Cardiac muscle cell (in vitro differentiated cells and primary cell): Measurements from ENCODE around the gene CEP112. TPM values are rescaled to one million over a fixed set of nuclear protein-coding genes. Genes with fewer than 3 reads are reported as not detected.

Experiments
- DNase-seq, 2 donors: peaks; one replicate each; pipeline versions ENCODE4 v3.0.0 to v3.0.0-alpha.2; 2010 to 2017; ENCODE audit warnings: low read depth in 1 of 2, low spot score in 1 of 2
- H3K27ac ChIP-seq: fragments of 200-600 bp; sonication (generic); 2 replicates; pipeline ENCODE4 v1.5.1; 2016
- H3K27me3 ChIP-seq: fragments of 200-600 bp; sonication (generic); 2 replicates; pipeline ENCODE4 v1.6.0; 2016; ENCODE audit warnings: control low read depth
- H3K36me3 ChIP-seq: fragments of 200-600 bp; sonication (generic); 2 replicates; pipeline ENCODE4 v1.5.1; 2016; ENCODE audit warnings: control low read depth
- H3K4me1 ChIP-seq: fragments of 200-600 bp; sonication (generic); 2 replicates; pipeline ENCODE4 v1.8.1; 2017; ENCODE audit warnings: low read depth, mild to moderate bottlenecking, mixed run types
- H3K4me3 ChIP-seq: fragments of 200-600 bp; sonication (generic); 2 replicates; pipeline ENCODE4 v1.5.1; 2016; ENCODE audit warnings: mild to moderate bottlenecking
- H3K9me3 ChIP-seq: fragments of 200-600 bp; sonication (generic); 2 replicates; pipeline ENCODE4 v1.5.1; 2017; ENCODE audit warnings: low read depth, mild to moderate bottlenecking, control low read depth
- polyA plus RNA-seq: library from polyadenylated mRNA; unstranded; fragments of >200 nt; fragmentation: Nextera tagmentation; extraction: Ambion mirVana; gene quantifications from 2 replicates; pipeline ENCODE4 v1.2.1, GENCODE V29; 2016
- total RNA-seq: library from RNA; depleted of rRNA; stranded (reverse); fragments of >200 nt; gene quantifications from 2 replicates; pipeline ENCODE4 v1.2.3, GENCODE V29; 2016
- TF ChIP-seq, protein P1 (sequence below): IDR thresholded peaks from 2 replicates; pipeline ENCODE4 v1.5.1; 2012; ENCODE audit warnings: low read depth, mild to moderate bottlenecking, low read length

CEP112 gene
- total and polyA plus RNA-seq, 2 experiments from 2014 or later = 7.7 to 10.9 TPM

DNA sequence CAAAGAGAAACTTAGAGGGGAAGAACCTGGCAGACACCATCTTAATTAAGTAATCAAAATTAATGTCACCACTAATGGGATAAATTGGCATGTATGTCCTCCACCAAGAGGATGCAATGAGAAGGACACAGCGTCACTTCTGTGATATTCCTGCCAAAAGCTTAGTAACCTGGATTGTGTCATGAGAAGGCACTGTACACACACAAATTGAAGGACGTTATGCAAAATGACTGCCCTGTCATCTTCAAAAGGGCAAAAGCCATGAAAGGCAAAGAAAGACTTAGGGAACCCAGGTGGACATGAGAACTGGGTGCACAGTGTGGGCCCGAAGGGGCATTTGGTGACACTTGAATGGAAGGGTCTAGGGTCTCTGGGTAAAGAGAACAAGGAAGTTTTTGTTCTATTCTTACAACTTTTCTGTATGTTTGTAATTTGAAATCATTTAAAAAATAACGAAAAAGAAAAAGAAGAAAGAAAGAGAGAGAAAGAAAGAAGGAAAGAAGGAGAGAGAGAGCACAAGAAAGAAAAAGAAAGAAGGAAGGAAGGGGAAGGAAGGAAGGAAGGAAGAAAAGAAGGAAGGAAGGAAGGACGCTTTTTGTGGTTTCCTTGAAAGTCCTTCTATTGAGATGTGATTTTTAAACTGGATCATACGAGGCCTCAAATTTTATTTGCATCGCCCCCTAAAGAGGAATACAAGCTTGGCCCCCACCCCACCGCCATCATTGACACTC lies 41.3 kb upstream of the CEP112 start:
- H3K4me1 ChIP-seq = no peaks in the 10 kb centered on the region
- no peaks in the 10 kb centered on the region for H3K9me3 ChIP-seq
- H3K27ac ChIP-seq = no peak overlapping the region
- H3K27me3 ChIP-seq = peaks cover 3% of the 10 kb centered on the region
- no peak overlapping the region for H3K4me3 ChIP-seq
- DNase-seq = no peak
- TF ChIP-seq, protein P1, sequence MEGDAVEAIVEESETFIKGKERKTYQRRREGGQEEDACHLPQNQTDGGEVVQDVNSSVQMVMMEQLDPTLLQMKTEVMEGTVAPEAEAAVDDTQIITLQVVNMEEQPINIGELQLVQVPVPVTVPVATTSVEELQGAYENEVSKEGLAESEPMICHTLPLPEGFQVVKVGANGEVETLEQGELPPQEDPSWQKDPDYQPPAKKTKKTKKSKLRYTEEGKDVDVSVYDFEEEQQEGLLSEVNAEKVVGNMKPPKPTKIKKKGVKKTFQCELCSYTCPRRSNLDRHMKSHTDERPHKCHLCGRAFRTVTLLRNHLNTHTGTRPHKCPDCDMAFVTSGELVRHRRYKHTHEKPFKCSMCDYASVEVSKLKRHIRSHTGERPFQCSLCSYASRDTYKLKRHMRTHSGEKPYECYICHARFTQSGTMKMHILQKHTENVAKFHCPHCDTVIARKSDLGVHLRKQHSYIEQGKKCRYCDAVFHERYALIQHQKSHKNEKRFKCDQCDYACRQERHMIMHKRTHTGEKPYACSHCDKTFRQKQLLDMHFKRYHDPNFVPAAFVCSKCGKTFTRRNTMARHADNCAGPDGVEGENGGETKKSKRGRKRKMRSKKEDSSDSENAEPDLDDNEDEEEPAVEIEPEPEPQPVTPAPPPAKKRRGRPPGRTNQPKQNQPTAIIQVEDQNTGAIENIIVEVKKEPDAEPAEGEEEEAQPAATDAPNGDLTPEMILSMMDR = no peak
- H3K36me3 ChIP-seq = no peaks in the 10 kb centered on the region

- Histone ChIP-seq H3K27me3 (peaks cover 3% of the 10 kb centered on the region), H3K9me3 (no peaks in the 10 kb centered on the region), H3K36me3 (no peaks in the 10 kb centered on the region), H3K4me3 (no peak overlapping the region), H3K27ac (no peak overlapping the region), H3K4me1 (no peaks in the 10 kb centered on the region)
- TF ChIP-seq, protein P1 = no peak
- DNase-seq = no peak
Measured at GRCh38 chr17:66230922-66231591, 39.1 kb upstream of the CEP112 start.

GRCh38 chr17:66229783-66230538 lies 38.0 kb upstream of the CEP112 start:
- Histone ChIP-seq H3K9me3 (no peaks in the 10 kb centered on the region), H3K27ac (no peak overlapping the region), H3K4me1 (no peaks in the 10 kb centered on the region), H3K4me3 (no peak overlapping the region), H3K27me3 (peaks cover 3% of the 10 kb centered on the region), H3K36me3 (no peaks in the 10 kb centered on the region)
- TF ChIP-seq, protein P1 = no peak
- DNase-seq = no peak

DNA sequence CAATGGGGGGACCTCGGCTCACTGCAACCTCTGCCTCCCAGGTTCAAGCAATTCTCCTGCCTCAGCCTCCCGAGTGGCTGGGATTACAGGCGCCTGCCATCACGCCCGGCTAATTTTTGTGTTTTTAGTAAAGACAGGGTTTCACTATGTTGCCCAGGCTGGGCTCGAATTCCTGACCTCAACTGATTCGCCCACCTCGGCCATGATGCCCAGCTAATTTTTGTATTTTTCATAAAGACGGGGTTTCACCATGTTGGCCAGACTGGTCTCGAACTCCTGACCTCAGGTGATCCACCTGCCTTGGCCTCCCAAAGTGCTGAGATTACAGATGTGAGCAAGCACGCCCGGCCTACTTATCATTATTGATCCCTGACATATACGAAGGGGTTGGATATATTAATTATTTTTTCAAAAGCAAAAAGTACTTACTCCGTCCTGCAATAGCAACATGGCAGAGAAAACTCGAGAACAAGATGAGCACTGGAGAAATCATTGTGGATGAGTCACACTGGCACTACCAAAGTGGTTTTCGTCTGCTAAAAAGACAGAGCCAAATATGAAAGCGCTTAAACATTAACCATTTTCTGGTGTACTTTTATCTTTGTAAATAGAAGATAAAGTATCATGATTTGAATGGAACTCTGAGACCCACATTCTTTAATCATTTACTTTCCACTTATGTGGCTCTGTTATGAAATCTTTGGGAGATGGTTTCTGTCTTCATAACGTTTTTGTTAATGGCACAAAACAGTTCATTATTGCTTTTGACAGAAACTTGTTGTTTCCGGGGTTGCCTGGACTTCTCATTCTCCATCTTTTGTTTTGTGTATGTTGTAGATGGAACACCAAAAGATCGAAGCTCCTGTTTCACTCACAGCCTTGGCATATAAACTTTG lies 37.2 kb upstream of the CEP112 start, which contains the start of gene APOH:
APOH (minus strand) TSS at position 529 of the 896 bp plus-strand sequence; CDS start at position 493, 36 bp downstream.
- Histone ChIP-seq H3K27me3 (peaks cover 3% of the 10 kb centered on the region), H3K36me3 (no peaks in the 10 kb centered on the region), H3K4me3 (no peak within 1 kb of the TSS), H3K4me1 (no peaks in the 10 kb centered on the region), H3K27ac (no peak within 1 kb of the TSS), H3K9me3 (no peaks in the 10 kb centered on the region)
- no peak for DNase-seq
- TF ChIP-seq, protein P1 = no peak
